HG03460 (cell line): ENCODE results near the gene IFNL2.
"Not testable (repeated sequence)": the region's sequence is repeated elsewhere in the genome, so short reads cannot be mapped to it uniquely, and the experiment has no call there.

Source experiments
- ATAC-seq: cut with Tn5 transposase; IDR thresholded peaks from one replicate; pipeline ENCODE4 v1.9.1; 2021; ENCODE audit not compliant: unreplicated experiment

The IFNL2 gene

GRCh38 chr19:39268085-39268484 is at the start of gene IFNL2:
Gene IFNL2 (plus strand): TSS chr19:39268396. CDS start chr19:39268569, 173 bp downstream.
- not testable (repeated sequence) for ATAC-seq

GRCh38 chr19:39219108-39219507 is 49.1 kb upstream of the IFNL2 start:
- not testable (repeated sequence) for ATAC-seq

GRCh38 chr19:39223703-39224279 is 44.4 kb upstream of the IFNL2 start:
- ATAC-seq = no peak

- ATAC-seq = no peak
Observed at GRCh38 chr19:39224910-39225309, 43.3 kb upstream of the IFNL2 start.

- ATAC-seq = no peak
Observed at GRCh38 chr19:39230096-39230764, 38.0 kb upstream of the IFNL2 start.

GRCh38 chr19:39232708-39233107 is 35.5 kb upstream of the IFNL2 start:
- no peak for ATAC-seq

GRCh38 chr19:39236527-39236926 is 31.7 kb upstream of the IFNL2 start:
- ATAC-seq = no peak

- ATAC-seq = no peak
Observed at GRCh38 chr19:39237200-39238184, 30.7 kb upstream of the IFNL2 start.

GRCh38 chr19:39238209-39238608 is 30.0 kb upstream of the IFNL2 start:
- ATAC-seq = no peak

GRCh38 chr19:39238944-39239343 is 29.3 kb upstream of the IFNL2 start:
- ATAC-seq = no peak

- ATAC-seq = no peak
Observed at GRCh38 chr19:39240421-39240820, 27.8 kb upstream of the IFNL2 start.

- ATAC-seq = not testable (repeated sequence)
Observed at GRCh38 chr19:39243741-39244140, 24.5 kb upstream of the IFNL2 start.

- ATAC-seq = not testable (repeated sequence)
Observed at GRCh38 chr19:39244410-39245100, 23.6 kb upstream of the IFNL2 start, which contains the start of gene IFNL3. Gene IFNL3 (minus strand): TSS chr19:39245006. CDS start chr19:39244967, 39 bp downstream.

GRCh38 chr19:39245166-39245565 is 23.0 kb upstream of the IFNL2 start:
- ATAC-seq = not testable (repeated sequence)

GRCh38 chr19:39246951-39247669 is 21.1 kb upstream of the IFNL2 start:
- no peak for ATAC-seq

GRCh38 chr19:39247701-39248664 is 20.2 kb upstream of the IFNL2 start:
- no peak for ATAC-seq

GRCh38 chr19:39248806-39249205 is 19.4 kb upstream of the IFNL2 start, which contains the start of gene IFNL4:
Gene IFNL4 (minus strand): TSS chr19:39248856.
- no peak for ATAC-seq

- ATAC-seq = no peak
Observed at GRCh38 chr19:39251081-39251480, 17.1 kb upstream of the IFNL2 start.

- no peak for ATAC-seq
Observed at GRCh38 chr19:39251846-39252245, 16.4 kb upstream of the IFNL2 start.
